ENCODE measurements around the gene PSMA2.
A peak's percentile ranks its signal among the peaks of the same experiment; 100 is the strongest.

Gene PSMA2

GRCh38 chr7:42931834-42932651 is at the start of gene PSMA2, which contains the start of gene MRPL32:
Gene PSMA2, minus strand, starts transcription at chr7:42932174. Its CDS starts 16 bp downstream, at chr7:42932158.
Gene MRPL32, plus strand, starts transcription at chr7:42932376. Its CDS starts 11 bp downstream, at chr7:42932387.
- peaks cover 29% of the 10 kb centered on the region for H3K36me3 Mint-ChIP-seq

DNA sequence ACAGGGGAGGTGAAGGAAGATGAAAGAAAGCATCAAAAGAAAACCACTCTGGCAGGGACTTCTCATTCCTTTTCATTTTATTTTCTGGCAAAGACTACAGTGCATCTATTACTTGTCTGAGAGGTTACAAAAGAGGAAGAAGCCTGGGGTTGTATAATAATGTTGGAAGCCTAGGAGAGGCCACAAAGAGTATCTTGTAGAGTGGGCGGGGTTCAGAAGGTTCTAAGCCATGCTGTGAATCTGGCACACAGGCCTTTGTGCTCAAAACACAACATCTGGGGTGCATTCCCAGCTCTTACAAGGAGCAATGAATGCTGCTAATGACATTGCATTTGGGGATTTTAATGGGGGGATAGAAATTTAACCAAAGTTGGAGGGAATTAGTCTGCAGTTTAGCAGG is 49.6 kb upstream of the PSMA2 start:
- Mint-ChIP-seq H3K9me3 (no peaks in the 10 kb centered on the region), H3K27me3 (peaks cover 4% of the 10 kb centered on the region), H3K27ac (no peak overlapping the region), H3K4me1 (no peaks in the 10 kb centered on the region), H3K36me3 (no peaks in the 10 kb centered on the region), H3K4me3 (no peak overlapping the region)
- CTCF ChIA-PET = no interaction called here
- DNase-seq = no peak

More at GRCh38 chr7:42931834-42932651, at the start of gene PSMA2, which contains the start of gene MRPL32:
- no peaks in the 10 kb centered on the region for H3K9me3 Mint-ChIP-seq
- H3K27ac Mint-ChIP-seq = peak within 1 kb of the TSS; percentile 99
- DNase-seq = peak; percentile 96
- peaks cover 67% of the 10 kb centered on the region for H3K4me1 Mint-ChIP-seq
- H3K27me3 Mint-ChIP-seq = no peaks in the 10 kb centered on the region
- CTCF ChIA-PET = interaction anchor here (1.2 to 1.5 kb wide), 5 partner anchors 9 to 989 kb away, joined by 4 to 13 read pairs (median 4); no protein-coding TSS in a partner anchor
- H3K4me3 Mint-ChIP-seq = peak within 1 kb of the TSS; percentile 95

GRCh38 chr7:42980514-42980913 is 48.5 kb upstream of the PSMA2 start:
- no peaks in the 10 kb centered on the region for H3K4me1 Mint-ChIP-seq
- H3K4me3 Mint-ChIP-seq = no peak overlapping the region
- DNase-seq = no peak
- H3K36me3 Mint-ChIP-seq = no peaks in the 10 kb centered on the region
- H3K27ac Mint-ChIP-seq = no peak overlapping the region
- CTCF ChIA-PET = no interaction called here
- H3K27me3 Mint-ChIP-seq = peaks cover 4% of the 10 kb centered on the region
- no peaks in the 10 kb centered on the region for H3K9me3 Mint-ChIP-seq

- no peak overlapping the region for H3K27ac Mint-ChIP-seq
- CTCF ChIA-PET = no interaction called here
- H3K4me3 Mint-ChIP-seq = no peak overlapping the region
- H3K27me3 Mint-ChIP-seq = peaks cover 4% of the 10 kb centered on the region
- DNase-seq = no peak
- H3K9me3 Mint-ChIP-seq = no peaks in the 10 kb centered on the region
- H3K36me3 Mint-ChIP-seq = no peaks in the 10 kb centered on the region
- no peaks in the 10 kb centered on the region for H3K4me1 Mint-ChIP-seq
These were observed 48.1 kb upstream of the PSMA2 start for GRCh38 chr7:42980084-42980483.

- Mint-ChIP-seq H3K27me3 (peaks cover 4% of the 10 kb centered on the region), H3K36me3 (no peaks in the 10 kb centered on the region), H3K4me1 (no peaks in the 10 kb centered on the region), H3K4me3 (no peak overlapping the region), H3K9me3 (no peaks in the 10 kb centered on the region), H3K27ac (no peak overlapping the region)
- DNase-seq = no peak
- CTCF ChIA-PET = no interaction called here
These were observed 46.5 kb upstream of the PSMA2 start for GRCh38 chr7:42978496-42978895.

GRCh38 chr7:42976371-42976770 is 44.4 kb upstream of the PSMA2 start:
- Mint-ChIP-seq H3K27ac (no peak overlapping the region), H3K36me3 (no peaks in the 10 kb centered on the region), H3K4me3 (no peak overlapping the region), H3K27me3 (peaks cover 4% of the 10 kb centered on the region), H3K4me1 (no peaks in the 10 kb centered on the region), H3K9me3 (no peaks in the 10 kb centered on the region)
- no peak for DNase-seq
- CTCF ChIA-PET = no interaction called here

GRCh38 chr7:42972699-42973500 is 40.9 kb upstream of the PSMA2 start:
- Mint-ChIP-seq H3K9me3 (no peaks in the 10 kb centered on the region), H3K4me1 (no peaks in the 10 kb centered on the region), H3K27me3 (no peaks in the 10 kb centered on the region), H3K4me3 (no peak overlapping the region), H3K27ac (no peak overlapping the region), H3K36me3 (no peaks in the 10 kb centered on the region)
- CTCF ChIA-PET = no interaction called here
- no peak for DNase-seq

DNA sequence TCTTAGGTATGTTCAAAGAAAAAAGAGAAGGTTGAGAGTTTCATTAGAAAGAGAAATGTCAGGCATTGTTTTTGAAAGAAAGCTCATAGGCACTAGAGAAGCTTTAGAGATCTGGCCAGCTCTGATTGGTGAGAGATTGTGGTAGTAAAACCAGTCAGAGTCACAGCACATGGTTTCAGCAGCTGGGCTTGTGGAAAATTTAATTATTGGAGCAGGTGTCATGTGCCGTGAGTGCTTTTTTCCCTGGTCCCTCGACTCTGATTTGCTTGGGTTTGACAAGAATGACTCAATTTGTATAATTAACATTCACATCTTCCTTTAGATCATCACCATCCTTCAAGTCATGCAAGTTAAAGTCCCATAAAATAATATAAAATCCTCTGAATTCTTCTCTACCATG is 35.4 kb upstream of the PSMA2 start:
- CTCF ChIA-PET = no interaction called here

DNA sequence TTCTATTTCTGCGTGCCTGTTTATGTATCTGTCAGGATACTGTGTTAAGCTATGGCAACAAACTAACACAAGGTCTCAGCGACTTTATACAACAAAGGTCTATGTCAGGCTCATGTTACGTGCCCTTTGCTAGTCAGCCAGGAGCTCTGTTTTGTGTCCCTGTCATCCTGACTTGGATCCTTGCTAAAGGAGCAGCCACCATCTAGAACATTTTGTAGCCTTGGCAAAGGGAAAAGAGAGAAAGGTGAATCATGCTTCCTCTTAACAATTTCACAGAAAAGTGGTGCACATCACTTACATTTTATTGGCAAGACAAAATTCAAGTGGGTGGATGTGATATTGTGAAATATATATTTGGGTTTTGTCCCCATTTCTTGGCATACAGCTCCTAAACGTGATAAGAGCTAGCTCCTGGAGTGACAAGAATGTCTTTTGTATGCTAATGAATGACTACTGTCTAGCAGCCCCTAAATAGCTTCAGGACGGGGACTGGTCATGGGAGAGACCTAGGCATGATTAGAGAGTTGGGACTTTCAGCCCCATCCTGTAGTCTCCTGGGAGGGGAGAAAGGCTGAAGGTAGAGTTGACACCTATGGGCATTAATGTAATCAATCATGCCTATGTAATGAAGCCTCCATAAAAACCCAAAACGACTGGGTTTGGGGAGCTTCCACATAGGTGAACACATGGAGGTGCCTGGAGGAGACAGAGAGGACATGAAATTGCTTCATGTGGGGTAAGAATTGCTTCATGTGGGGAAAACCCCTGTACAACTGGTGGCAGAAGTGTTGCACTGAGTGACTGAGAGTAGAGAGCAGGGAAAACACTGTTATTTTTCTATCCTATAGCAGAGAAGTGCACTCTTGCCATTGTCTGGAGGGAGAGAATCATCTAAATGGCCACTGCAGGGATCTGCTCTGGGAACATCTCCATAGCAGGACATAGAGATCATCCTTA is 33.2 kb upstream of the PSMA2 start:
- CTCF ChIA-PET = no interaction called here

More for the DNA sequence above, 35.4 kb upstream of the PSMA2 start:
- Mint-ChIP-seq H3K4me1 (no peaks in the 10 kb centered on the region), H3K4me3 (no peak overlapping the region), H3K27ac (no peak overlapping the region), H3K9me3 (no peaks in the 10 kb centered on the region), H3K36me3 (no peaks in the 10 kb centered on the region), H3K27me3 (peaks cover 11% of the 10 kb centered on the region)
- DNase-seq = no peak

DNA sequence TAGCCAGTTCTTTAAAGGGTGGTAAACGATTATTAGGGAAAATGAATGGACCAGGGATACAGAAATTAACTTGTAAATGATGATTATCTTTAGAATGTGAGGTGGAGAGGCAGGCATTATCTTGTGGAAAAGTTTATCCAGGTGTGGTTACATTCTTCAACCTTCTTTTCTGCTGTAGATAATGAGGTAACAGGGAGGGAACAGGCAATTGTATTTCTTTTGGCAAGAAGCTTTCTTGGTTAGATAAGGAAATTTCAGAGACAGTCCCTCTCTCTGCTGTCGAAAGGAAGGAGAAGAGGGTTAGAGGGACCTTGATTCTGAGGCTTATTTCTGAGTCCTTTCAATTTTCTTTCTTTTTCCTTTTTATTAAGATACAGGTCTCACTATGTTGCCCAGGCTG is 32.3 kb upstream of the PSMA2 start:
- Mint-ChIP-seq H3K9me3 (no peaks in the 10 kb centered on the region), H3K36me3 (no peaks in the 10 kb centered on the region), H3K27me3 (peaks cover 21% of the 10 kb centered on the region), H3K4me3 (no peak overlapping the region), H3K4me1 (no peaks in the 10 kb centered on the region), H3K27ac (no peak overlapping the region)
- no peak for DNase-seq
- CTCF ChIA-PET = no interaction called here

More for the DNA sequence above, 33.2 kb upstream of the PSMA2 start:
- no peak for DNase-seq
- no peaks in the 10 kb centered on the region for H3K36me3 Mint-ChIP-seq
- H3K27me3 Mint-ChIP-seq = peaks cover 21% of the 10 kb centered on the region
- H3K4me3 Mint-ChIP-seq = no peak overlapping the region
- H3K4me1 Mint-ChIP-seq = no peaks in the 10 kb centered on the region
- no peak overlapping the region for H3K27ac Mint-ChIP-seq
- no peaks in the 10 kb centered on the region for H3K9me3 Mint-ChIP-seq

- Mint-ChIP-seq H3K9me3 (peaks cover 4% of the 10 kb centered on the region), H3K4me3 (no peak overlapping the region), H3K4me1 (no peaks in the 10 kb centered on the region), H3K27me3 (peaks cover 16% of the 10 kb centered on the region), H3K27ac (no peak overlapping the region), H3K36me3 (no peaks in the 10 kb centered on the region)
- CTCF ChIA-PET = no interaction called here
- no peak for DNase-seq
These were observed 29.2 kb upstream of the PSMA2 start for GRCh38 chr7:42961170-42961569.

- Mint-ChIP-seq H3K4me3 (no peak overlapping the region), H3K27me3 (peaks cover 16% of the 10 kb centered on the region), H3K27ac (no peak overlapping the region), H3K9me3 (peaks cover 4% of the 10 kb centered on the region), H3K4me1 (no peaks in the 10 kb centered on the region), H3K36me3 (no peaks in the 10 kb centered on the region)
- DNase-seq = no peak
- CTCF ChIA-PET = interaction anchor here (1.1 kb wide), 1 partner anchor 20 kb away, joined by 3 read pairs; no protein-coding TSS in a partner anchor
These were observed 28.8 kb upstream of the PSMA2 start for GRCh38 chr7:42960762-42961161.

GRCh38 chr7:42959549-42959948 is 27.6 kb upstream of the PSMA2 start:
- Mint-ChIP-seq H3K9me3 (peaks cover 4% of the 10 kb centered on the region), H3K27ac (no peak overlapping the region), H3K4me3 (no peak overlapping the region), H3K27me3 (peaks cover 10% of the 10 kb centered on the region), H3K4me1 (no peaks in the 10 kb centered on the region), H3K36me3 (no peaks in the 10 kb centered on the region)
- CTCF ChIA-PET = interaction anchor here (1.1 kb wide), 1 partner anchor 19 kb away, joined by 3 read pairs; no protein-coding TSS in a partner anchor
- no peak for DNase-seq

DNA sequence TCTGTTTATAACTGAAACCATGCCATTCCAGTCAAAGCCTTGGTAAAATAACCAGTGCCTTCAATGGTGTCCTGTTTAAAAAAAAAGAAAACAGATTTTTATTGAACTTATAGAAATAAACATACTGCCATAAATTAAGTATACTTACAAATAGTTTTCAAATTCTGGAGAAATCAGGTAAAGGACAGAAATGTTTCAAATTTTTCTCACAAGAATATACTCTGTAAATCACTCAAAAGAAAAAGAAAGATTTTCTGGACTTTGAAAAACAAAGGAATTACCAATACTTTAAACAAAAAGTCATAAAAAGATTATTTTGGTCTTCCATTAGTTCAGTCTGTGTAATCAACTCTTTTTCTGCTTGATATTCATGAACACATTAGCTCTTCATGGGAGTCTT is 24.1 kb upstream of the PSMA2 start:
- Mint-ChIP-seq H3K4me1 (no peaks in the 10 kb centered on the region), H3K27me3 (peaks cover 8% of the 10 kb centered on the region), H3K9me3 (peaks cover 4% of the 10 kb centered on the region), H3K4me3 (no peak overlapping the region), H3K27ac (no peak overlapping the region), H3K36me3 (no peaks in the 10 kb centered on the region)
- no peak for DNase-seq
- CTCF ChIA-PET = no interaction called here

Data from activated naive CD4-positive, alpha-beta T cell treated with anti-CD3 and anti-CD28 coated beads, Interleukin-2, amount 10 ng/mL, durations not matched to agents 7 days and 5 days (primary cell).